NB4 (cell line): Measurements from ENCODE around the gene PLA2R1.

Experiments used
- DNase-seq: peaks from one replicate; pipeline ENCODE4 v3.0.0; 2010; ENCODE audit warnings: low read depth
- H3K4me3 ChIP-seq: one replicate; pipeline ENCODE4 v1.5.1; 2011; ENCODE audit warnings: mild to moderate bottlenecking, low read depth, low read length, moderate library complexity
- MYC ChIP-seq: IDR thresholded peaks from 2 replicates; pipeline ENCODE4 v1.6.1; 2011; ENCODE audit warnings: low read depth, low read length
- POLR2A ChIP-seq: IDR thresholded peaks from 2 replicates; pipeline ENCODE4 v1.6.1; 2011; ENCODE audit warnings: mild to moderate bottlenecking; ENCODE audit not compliant: insufficient read length; ENCODE audit errors: extremely low read depth
- TF ChIP-seq, protein P1 (sequence below): IDR thresholded peaks from one replicate; pipeline ENCODE4 v1.5.1; 2012; ENCODE audit warnings: low read depth, low read length
- TF ChIP-seq, protein P2 (sequence below): IDR thresholded peaks from 2 replicates; pipeline ENCODE4 v1.6.1; 2011; ENCODE audit warnings: low read depth, low read length

PLA2R1 gene

DNA sequence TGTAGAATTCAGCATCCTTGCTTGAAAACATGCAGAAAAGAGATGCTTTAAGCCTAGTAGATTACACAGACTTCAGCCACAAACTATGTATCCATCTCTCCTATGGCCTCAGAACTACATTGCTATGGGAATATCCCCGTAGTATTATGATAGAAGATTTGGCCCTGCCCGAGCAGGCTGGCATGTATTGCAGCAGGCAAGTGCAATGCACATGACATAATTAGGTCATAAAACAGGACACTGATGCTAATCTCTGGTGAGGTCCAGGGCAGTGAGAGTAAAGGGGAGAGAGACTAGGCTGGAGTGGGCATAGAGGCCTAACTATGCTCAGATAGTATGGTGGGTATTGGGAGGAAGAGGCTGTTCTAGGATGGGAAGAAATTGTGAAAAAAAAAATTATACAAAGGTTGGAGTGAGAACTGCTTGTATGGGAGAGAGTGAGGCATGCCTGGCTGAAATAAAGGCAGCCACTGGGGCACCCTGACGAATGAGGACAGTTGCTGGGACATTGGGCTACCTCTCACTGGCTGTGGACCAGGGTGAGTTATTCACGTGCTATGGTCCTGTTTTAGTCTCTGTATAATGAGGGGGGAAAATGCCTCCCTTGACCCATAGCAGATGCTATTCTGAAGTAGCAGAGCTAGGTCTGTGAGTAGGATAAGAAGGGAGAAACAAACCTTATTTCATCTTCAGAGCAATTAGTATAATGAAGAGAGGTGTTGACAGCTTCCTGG, 1.6 kb upstream of the PLA2R1 start:
- TF ChIP-seq, protein P1, sequence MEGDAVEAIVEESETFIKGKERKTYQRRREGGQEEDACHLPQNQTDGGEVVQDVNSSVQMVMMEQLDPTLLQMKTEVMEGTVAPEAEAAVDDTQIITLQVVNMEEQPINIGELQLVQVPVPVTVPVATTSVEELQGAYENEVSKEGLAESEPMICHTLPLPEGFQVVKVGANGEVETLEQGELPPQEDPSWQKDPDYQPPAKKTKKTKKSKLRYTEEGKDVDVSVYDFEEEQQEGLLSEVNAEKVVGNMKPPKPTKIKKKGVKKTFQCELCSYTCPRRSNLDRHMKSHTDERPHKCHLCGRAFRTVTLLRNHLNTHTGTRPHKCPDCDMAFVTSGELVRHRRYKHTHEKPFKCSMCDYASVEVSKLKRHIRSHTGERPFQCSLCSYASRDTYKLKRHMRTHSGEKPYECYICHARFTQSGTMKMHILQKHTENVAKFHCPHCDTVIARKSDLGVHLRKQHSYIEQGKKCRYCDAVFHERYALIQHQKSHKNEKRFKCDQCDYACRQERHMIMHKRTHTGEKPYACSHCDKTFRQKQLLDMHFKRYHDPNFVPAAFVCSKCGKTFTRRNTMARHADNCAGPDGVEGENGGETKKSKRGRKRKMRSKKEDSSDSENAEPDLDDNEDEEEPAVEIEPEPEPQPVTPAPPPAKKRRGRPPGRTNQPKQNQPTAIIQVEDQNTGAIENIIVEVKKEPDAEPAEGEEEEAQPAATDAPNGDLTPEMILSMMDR: no peak
- TF ChIP-seq, protein P2, sequence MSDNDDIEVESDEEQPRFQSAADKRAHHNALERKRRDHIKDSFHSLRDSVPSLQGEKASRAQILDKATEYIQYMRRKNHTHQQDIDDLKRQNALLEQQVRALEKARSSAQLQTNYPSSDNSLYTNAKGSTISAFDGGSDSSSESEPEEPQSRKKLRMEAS: no peak
- TF ChIP-seq POLR2A (no peak), MYC (no peak)
- H3K4me3 ChIP-seq: no peak overlapping the region
- no peak for DNase-seq

DNA sequence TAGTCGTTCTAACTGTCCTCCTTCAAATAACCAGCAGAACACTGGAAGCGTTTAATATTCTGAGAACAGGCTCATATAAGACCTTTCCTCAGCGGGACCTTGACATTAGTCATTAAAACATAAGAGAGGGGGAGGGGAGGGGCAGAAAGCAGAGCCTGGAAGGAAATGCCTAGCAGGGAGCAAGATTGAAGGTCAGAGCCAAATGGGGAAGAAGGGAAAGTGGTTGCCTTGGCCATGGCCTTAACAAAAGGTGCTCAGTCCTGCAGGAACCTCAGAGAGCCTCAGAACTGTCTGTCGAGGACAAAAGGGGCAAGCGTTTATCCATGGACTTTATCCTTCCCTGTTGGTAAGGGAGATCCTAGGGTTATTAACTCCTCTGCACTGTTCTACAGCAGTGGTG, 856 bp upstream of the PLA2R1 start:
- no peak for DNase-seq
- H3K4me3 ChIP-seq: no peak overlapping the region
- TF ChIP-seq POLR2A: no peak
- TF ChIP-seq, protein P1: no peak

- no peak overlapping the region for H3K4me3 ChIP-seq
- no peak for DNase-seq
- TF ChIP-seq, protein P2: no peak
- TF ChIP-seq POLR2A: no peak
- TF ChIP-seq, protein P1: no peak
- TF ChIP-seq MYC: no peak
Observed at GRCh38 chr2:160061944-160062291, 497 bp downstream of the PLA2R1 start.

GRCh38 chr2:160061533-160061932, 882 bp downstream of the PLA2R1 start:
- H3K4me3 ChIP-seq: no peak overlapping the region
- TF ChIP-seq, protein P2: no peak
- no peak for TF ChIP-seq MYC
- no peak for DNase-seq

GRCh38 chr2:160060297-160060696, 2.1 kb downstream of the PLA2R1 start:
- no peak for DNase-seq
- no peak for TF ChIP-seq MYC
- no peak for TF ChIP-seq POLR2A
- TF ChIP-seq, protein P2: no peak
- TF ChIP-seq, protein P1: no peak

GRCh38 chr2:160057356-160057755, 5.1 kb downstream of the PLA2R1 start:
- DNase-seq: no peak
- TF ChIP-seq POLR2A (no peak), MYC (no peak)
- TF ChIP-seq, protein P2: no peak
- TF ChIP-seq, protein P1: no peak
- no peak overlapping the region for H3K4me3 ChIP-seq

More at GRCh38 chr2:160060297-160060696, 2.1 kb downstream of the PLA2R1 start:
- H3K4me3 ChIP-seq: no peak overlapping the region
